ENCODE measurements around the gene SPDYC. TPM values are rescaled to one million over a fixed set of nuclear protein-coding genes. Genes with fewer than 3 reads are reported as not detected.

SPDYC gene
- total RNA-seq, 1 donor from 2014 or later: not detected

GRCh38 chr11:65152122-65152521 lies 17.9 kb upstream of the SPDYC start:
- Mint-ChIP-seq H3K4me1 (ENCODE audit: unreplicated experiment) (peaks cover 16% of the 10 kb centered on the region), H3K36me3 (ENCODE audit: unreplicated experiment) (no peaks in the 10 kb centered on the region), H3K27me3 (ENCODE audit: unreplicated experiment) (no peaks in the 10 kb centered on the region), H3K4me3 (ENCODE audit: unreplicated experiment) (no peak overlapping the region), H3K9me3 (ENCODE audit: unreplicated experiment) (no peaks in the 10 kb centered on the region), H3K27ac (ENCODE audit: unreplicated experiment) (no peak overlapping the region)
- TF ChIP-seq, protein P1, sequence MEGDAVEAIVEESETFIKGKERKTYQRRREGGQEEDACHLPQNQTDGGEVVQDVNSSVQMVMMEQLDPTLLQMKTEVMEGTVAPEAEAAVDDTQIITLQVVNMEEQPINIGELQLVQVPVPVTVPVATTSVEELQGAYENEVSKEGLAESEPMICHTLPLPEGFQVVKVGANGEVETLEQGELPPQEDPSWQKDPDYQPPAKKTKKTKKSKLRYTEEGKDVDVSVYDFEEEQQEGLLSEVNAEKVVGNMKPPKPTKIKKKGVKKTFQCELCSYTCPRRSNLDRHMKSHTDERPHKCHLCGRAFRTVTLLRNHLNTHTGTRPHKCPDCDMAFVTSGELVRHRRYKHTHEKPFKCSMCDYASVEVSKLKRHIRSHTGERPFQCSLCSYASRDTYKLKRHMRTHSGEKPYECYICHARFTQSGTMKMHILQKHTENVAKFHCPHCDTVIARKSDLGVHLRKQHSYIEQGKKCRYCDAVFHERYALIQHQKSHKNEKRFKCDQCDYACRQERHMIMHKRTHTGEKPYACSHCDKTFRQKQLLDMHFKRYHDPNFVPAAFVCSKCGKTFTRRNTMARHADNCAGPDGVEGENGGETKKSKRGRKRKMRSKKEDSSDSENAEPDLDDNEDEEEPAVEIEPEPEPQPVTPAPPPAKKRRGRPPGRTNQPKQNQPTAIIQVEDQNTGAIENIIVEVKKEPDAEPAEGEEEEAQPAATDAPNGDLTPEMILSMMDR (IDR thresholded peaks at IDR 0.05): no peak
- DNase-seq (ENCODE audit: extremely low spot score, unreplicated experiment): no peak

- Mint-ChIP-seq H3K4me3 (ENCODE audit: unreplicated experiment) (no peak overlapping the region), H3K4me1 (ENCODE audit: unreplicated experiment) (no peaks in the 10 kb centered on the region), H3K27me3 (ENCODE audit: unreplicated experiment) (peaks cover 9% of the 10 kb centered on the region), H3K9me3 (ENCODE audit: unreplicated experiment) (no peaks in the 10 kb centered on the region), H3K36me3 (ENCODE audit: unreplicated experiment) (no peaks in the 10 kb centered on the region), H3K27ac (ENCODE audit: unreplicated experiment) (no peak overlapping the region)
- no peak for DNase-seq (ENCODE audit: extremely low spot score, unreplicated experiment)
- TF ChIP-seq, protein P1 (IDR thresholded peaks at IDR 0.05): no peak
Observed at GRCh38 chr11:65156256-65156655, 13.8 kb upstream of the SPDYC start.

GRCh38 chr11:65156926-65157325 lies 13.1 kb upstream of the SPDYC start:
- H3K27ac Mint-ChIP-seq (ENCODE audit: unreplicated experiment): no peak overlapping the region
- TF ChIP-seq, protein P1 (IDR thresholded peaks at IDR 0.05): no peak
- H3K4me1 Mint-ChIP-seq (ENCODE audit: unreplicated experiment): no peaks in the 10 kb centered on the region
- H3K4me3 Mint-ChIP-seq (ENCODE audit: unreplicated experiment): no peak overlapping the region
- no peaks in the 10 kb centered on the region for H3K36me3 Mint-ChIP-seq (ENCODE audit: unreplicated experiment)
- no peak for DNase-seq (ENCODE audit: extremely low spot score, unreplicated experiment)
- H3K27me3 Mint-ChIP-seq (ENCODE audit: unreplicated experiment): peaks cover 9% of the 10 kb centered on the region
- H3K9me3 Mint-ChIP-seq (ENCODE audit: unreplicated experiment): no peaks in the 10 kb centered on the region

DNA sequence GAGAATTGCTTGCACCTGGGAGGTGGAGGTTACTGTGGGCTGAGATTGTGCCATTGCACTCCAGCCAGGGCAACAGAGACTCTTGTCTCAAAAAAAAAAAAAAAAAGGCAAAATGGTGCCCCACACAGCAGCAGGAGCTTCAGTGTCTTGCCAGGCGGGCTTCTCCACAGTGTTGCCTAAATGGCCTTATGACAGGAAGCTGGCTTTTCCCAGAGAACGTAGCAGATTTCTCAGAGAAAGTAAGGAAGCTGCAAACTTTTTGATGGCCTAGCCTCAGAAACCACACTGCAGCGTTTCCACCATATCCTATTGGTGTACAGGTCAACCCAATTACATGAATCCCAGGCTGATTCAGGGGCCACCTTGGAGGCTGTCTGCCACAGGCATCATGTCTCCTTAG lies 12.7 kb upstream of the SPDYC start:
- no peaks in the 10 kb centered on the region for H3K9me3 Mint-ChIP-seq (ENCODE audit: unreplicated experiment)
- no peaks in the 10 kb centered on the region for H3K4me1 Mint-ChIP-seq (ENCODE audit: unreplicated experiment)
- peaks cover 9% of the 10 kb centered on the region for H3K27me3 Mint-ChIP-seq (ENCODE audit: unreplicated experiment)
- TF ChIP-seq, protein P1 (IDR thresholded peaks at IDR 0.05): no peak
- H3K36me3 Mint-ChIP-seq (ENCODE audit: unreplicated experiment): no peaks in the 10 kb centered on the region
- DNase-seq (ENCODE audit: extremely low spot score, unreplicated experiment): no peak
- no peak overlapping the region for H3K27ac Mint-ChIP-seq (ENCODE audit: unreplicated experiment)
- H3K4me3 Mint-ChIP-seq (ENCODE audit: unreplicated experiment): no peak overlapping the region

DNA sequence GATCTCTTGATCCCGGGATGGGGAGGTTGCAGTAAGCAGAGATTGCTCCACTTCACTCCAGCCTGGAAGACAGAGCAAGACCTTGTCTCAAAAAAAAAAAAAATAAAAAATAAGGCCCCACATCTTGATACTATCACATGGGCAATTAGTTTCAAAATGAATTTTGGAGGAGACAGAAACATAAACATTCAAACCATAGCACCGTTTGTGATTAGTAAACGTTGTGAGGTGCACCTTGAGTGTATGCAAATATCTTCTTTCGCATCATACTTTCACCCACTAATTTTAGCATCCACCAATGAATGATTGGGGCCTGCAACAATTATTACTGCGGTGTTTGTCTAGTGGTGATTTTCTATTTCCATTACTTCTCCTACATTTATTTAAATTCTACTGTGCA lies 11.0 kb upstream of the SPDYC start:
- H3K9me3 Mint-ChIP-seq (ENCODE audit: unreplicated experiment): no peaks in the 10 kb centered on the region
- H3K27me3 Mint-ChIP-seq (ENCODE audit: unreplicated experiment): peaks cover 9% of the 10 kb centered on the region
- no peak overlapping the region for H3K27ac Mint-ChIP-seq (ENCODE audit: unreplicated experiment)
- no peaks in the 10 kb centered on the region for H3K4me1 Mint-ChIP-seq (ENCODE audit: unreplicated experiment)
- DNase-seq (ENCODE audit: extremely low spot score, unreplicated experiment): no peak
- TF ChIP-seq, protein P1 (IDR thresholded peaks at IDR 0.05): no peak
- no peaks in the 10 kb centered on the region for H3K36me3 Mint-ChIP-seq (ENCODE audit: unreplicated experiment)
- no peak overlapping the region for H3K4me3 Mint-ChIP-seq (ENCODE audit: unreplicated experiment)

Data from osteocyte (in vitro differentiated cells).